H1 (cell line): ENCODE data around the gene CPED1.

Source experiments
- CEBPB ChIP-seq: IDR thresholded peaks from 2 replicates; pipeline ENCODE4 v1.6.1; 2012; ENCODE audit warnings: low read depth, low read length
- CHD1 ChIP-seq: IDR thresholded peaks from 2 replicates; pipeline ENCODE4 v1.6.1; 2012; ENCODE audit warnings: low read depth, low read length, improper control_type of control experiment
- EP300 ChIP-seq, 2 experiments: IDR thresholded peaks; 1 replicate in 1 of 2; 2 replicates in 1 of 2; pipeline ENCODE4 v1.6.1; 2011 to 2012; ENCODE audit warnings: low read depth in 2 of 2, low read length in 2 of 2, mild to moderate bottlenecking in 2 of 2, borderline replicate concordance in 1 of 2, inconsistent platforms in 1 of 2, moderate library complexity in 1 of 2
- GABPA ChIP-seq: IDR thresholded peaks from 2 replicates; pipeline ENCODE4 v1.6.1; 2011; ENCODE audit warnings: mild to moderate bottlenecking, low read length, moderate library complexity, borderline replicate concordance; ENCODE audit not compliant: insufficient read depth
- YY1 ChIP-seq: IDR thresholded peaks from 2 replicates; pipeline ENCODE4 v1.6.1; 2011; ENCODE audit warnings: low read depth, mild to moderate bottlenecking, low read length

DNA sequence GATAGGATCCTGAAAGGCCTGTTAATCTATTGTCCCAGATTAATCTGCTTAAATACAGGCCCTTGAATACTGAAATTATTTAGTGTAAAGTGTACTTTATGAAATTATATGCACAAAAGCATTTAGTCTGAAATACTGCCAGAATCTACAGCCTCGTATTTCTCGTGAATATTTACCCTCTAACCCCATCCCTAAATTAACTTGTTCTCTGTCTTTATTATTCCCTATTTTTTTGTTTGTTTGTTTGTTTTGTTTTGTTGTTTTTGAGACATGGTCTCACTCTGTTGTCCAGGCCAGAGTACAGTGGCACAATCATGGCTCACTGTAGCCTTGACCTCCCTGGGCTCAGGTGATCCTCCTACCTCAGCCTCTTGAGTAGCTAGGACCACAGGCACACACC lies 2.7 kb upstream of the CPED1 start:
- TF ChIP-seq GABPA (no peak), CHD1 (no peak), YY1 (no peak), EP300 (IDR thresholded peaks at IDR 0.05; ENCODE audit: borderline replicate concordance in 1 of 2, low read depth in 2 of 2, low read length in 2 of 2) (no peak), CEBPB (no peak)
